Motor neuron (in vitro differentiated cells): ENCODE measurements around the gene ADARB1. TPM values are rescaled to one million over a fixed set of nuclear protein-coding genes. Genes with fewer than 3 reads are reported as not detected.
A peak's percentile ranks its signal among the peaks of the same experiment; 100 is the strongest.

Experiments
- ATAC-seq, 8 experiments: fragments of 200-7000 bp; cut with Tn5 transposase; replicated peaks in 6 of 8; 2 replicates each; pipeline ENCODE4 v1.8.0; 2021; ENCODE audit warnings: mild to moderate bottlenecking in 8 of 8, moderate library complexity in 8 of 8
- H3K27ac ChIP-seq, 2 donors: fragments of 250-450 bp; sonication (Bioruptor Pico); 2 replicates each; pipeline ENCODE4 v1.9.0; 2021; ENCODE audit warnings: antibody characterized with exemption in 2 of 2, mild to moderate bottlenecking in 2 of 2, moderate library complexity in 1 of 2
- H3K4me1 ChIP-seq, 2 donors: fragments of 250-450 bp; sonication (Bioruptor Pico); replicated peaks in 1 of 2; 2 replicates each; pipeline ENCODE4 v1.6.1; 2021; ENCODE audit warnings: antibody characterized with exemption in 2 of 2, mild to moderate bottlenecking in 2 of 2, moderate library complexity in 1 of 2
- H3K4me3 ChIP-seq, 5 donors: fragments of 250-450 bp; sonication (Bioruptor Pico); 2 replicates each; pipeline ENCODE4 v1.9.0; 2021; ENCODE audit warnings: antibody characterized with exemption in 5 of 5, mild to moderate bottlenecking in 5 of 5, moderate library complexity in 4 of 5
- WGBS, 10 experiments: fragments of 450-650 bp; shearing (Covaris generic); methylation state at CpG; one replicate each; pipeline ENCODE4 v1.0.0; 2022; 5-methylcytosine and 5-hydroxymethylcytosine counted together
- in situ Hi-C, 9 experiments: fragments of 400-800 bp; cut with MboI; loops; one replicate each; pipeline ENCODE4 v1.15.0; 2021; ENCODE audit warnings: low sequenced_read_pairs in 9 of 9, low pct_unique_long_range_greater_than_20kb in 2 of 9; ENCODE audit not compliant: unreplicated experiment in 9 of 9
- total RNA-seq, 8 experiments: library from RNA; unstranded; fragments of 300-600 nt; gene quantifications; 2 replicates each; pipeline versions ENCODE4 v1.2.3 to v1.2.4, GENCODE V29; 2022

The ADARB1 gene
- total RNA-seq, 8 experiments from 2014 or later, result 3.7 to 18.4 (median 8.2) TPM

GRCh38 chr21:45200031-45200430 lies 125.7 kb downstream of the ADARB1 start:
- Histone ChIP-seq H3K27ac (no peak overlapping the region), H3K4me3 (no peak overlapping the region), H3K4me1 (no peaks in the 10 kb centered on the region)
- ATAC-seq, result no peak
- in situ Hi-C loops, result no loop called here
- whole genome bisulfite sequencing, 10 experiments, result 100% methylated on average over 1 to 2 of the region's 8 CpGs; no CpG with 5 or more reads in 5 of the 10 experiments

- ATAC-seq, result no peak
- in situ Hi-C loops, result no loop called here
- WGBS, 10 experiments, result 80 to 95% (median 89%) methylated on average over 1 to 12 of the region's 16 CpGs; no CpG with 5 or more reads in 1 of the 10 experiments
Observed at GRCh38 chr21:45200581-45201296, 126.4 kb downstream of the ADARB1 start.

DNA sequence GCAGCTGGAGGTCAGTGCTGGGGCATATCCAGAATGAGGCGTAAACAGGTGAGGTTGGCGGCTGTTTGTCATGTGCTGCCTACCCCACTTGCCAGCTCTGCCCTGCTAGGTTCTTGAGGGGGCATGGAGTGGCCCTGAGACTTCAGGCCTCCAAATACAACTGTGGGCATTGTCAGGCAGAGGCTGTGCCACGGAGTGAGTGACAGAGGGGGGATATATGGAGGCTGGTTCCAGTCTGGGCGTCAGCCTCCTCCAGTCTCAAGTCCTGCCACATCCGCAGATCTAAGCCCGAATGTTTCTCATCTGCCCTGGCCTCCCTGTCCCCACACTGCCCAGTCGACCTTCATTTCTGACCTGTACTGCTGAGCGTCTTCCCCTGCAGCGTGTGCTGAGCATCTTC lies 128.0 kb downstream of the ADARB1 start:
- in situ Hi-C loops, result no loop called here
- ATAC-seq, result peak in 1 of 8 experiments; percentile 15

More at GRCh38 chr21:45200581-45201296, 126.4 kb downstream of the ADARB1 start:
- Histone ChIP-seq H3K4me3 (no peak overlapping the region), H3K4me1 (no peaks in the 10 kb centered on the region), H3K27ac (no peak overlapping the region)

GRCh38 chr21:45202889-45203288 lies 128.5 kb downstream of the ADARB1 start:
- ATAC-seq, result peak in 4 of 8 experiments; percentile 41 to 91 (median 84)
- in situ Hi-C loops, result no loop called here

More for the DNA sequence above, 128.0 kb downstream of the ADARB1 start:
- 60 to 100% (median 100%) methylated on average over 1 to 5 of the region's 9 CpGs; no CpG with 5 or more reads in 4 of the 10 experiments for WGBS, 10 experiments
- H3K27ac ChIP-seq, result no peak overlapping the region
- no peaks in the 10 kb centered on the region for H3K4me1 ChIP-seq
- H3K4me3 ChIP-seq, result no peak overlapping the region

DNA sequence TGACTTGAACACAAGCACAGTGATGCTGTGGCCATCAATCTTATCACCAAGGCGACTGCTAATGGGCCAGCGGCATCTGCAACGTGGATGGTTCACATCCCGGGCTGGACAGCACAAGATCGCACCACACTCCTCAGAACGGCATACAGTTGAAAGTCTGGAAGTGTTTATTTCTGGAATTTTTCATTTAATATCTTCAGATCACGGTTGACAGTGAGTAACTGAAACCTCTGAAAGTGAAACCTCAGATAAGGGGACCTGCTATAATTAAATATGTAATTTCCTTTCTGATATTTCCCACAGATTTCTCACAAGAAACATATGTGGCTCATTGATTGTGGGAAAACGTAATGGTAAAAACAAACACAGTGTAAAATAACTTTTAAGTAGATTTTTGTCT lies 129.6 kb downstream of the ADARB1 start:
- in situ Hi-C loops, result no loop called here
- no peak overlapping the region for H3K4me3 ChIP-seq
- no peaks in the 10 kb centered on the region for H3K4me1 ChIP-seq
- no peak for ATAC-seq
- H3K27ac ChIP-seq, result no peak overlapping the region
- WGBS, 10 experiments, result 15 to 100% (median 80%) methylated on average over 1 to 8 of the region's 8 CpGs; no CpG with 5 or more reads in 1 of the 10 experiments

More at GRCh38 chr21:45202889-45203288, 128.5 kb downstream of the ADARB1 start:
- H3K4me3 ChIP-seq, result no peak overlapping the region
- no peaks in the 10 kb centered on the region for H3K4me1 ChIP-seq
- WGBS, 10 experiments, result 86 to 100% (median 100%) methylated on average over 1 to 5 of the region's 16 CpGs; no CpG with 5 or more reads in 5 of the 10 experiments
- no peak overlapping the region for H3K27ac ChIP-seq

DNA sequence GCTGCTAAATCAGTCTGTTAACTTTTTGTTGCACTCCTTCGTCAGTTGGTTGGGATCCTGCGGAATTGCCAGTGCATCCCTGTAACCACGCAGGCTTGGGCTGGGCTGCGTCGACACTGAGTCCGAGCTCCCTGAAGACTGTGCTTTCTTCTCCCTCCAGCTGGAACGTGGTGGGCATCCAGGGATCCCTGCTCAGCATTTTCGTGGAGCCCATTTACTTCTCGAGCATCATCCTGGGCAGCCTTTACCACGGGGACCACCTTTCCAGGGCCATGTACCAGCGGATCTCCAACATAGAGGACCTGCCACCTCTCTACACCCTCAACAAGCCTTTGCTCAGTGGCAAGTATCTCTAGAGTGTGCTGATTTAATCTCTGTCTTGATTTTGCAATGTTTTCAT lies 130.0 kb downstream of the ADARB1 start:
- no peak for ATAC-seq
- Histone ChIP-seq H3K27ac (no peak overlapping the region), H3K4me1 (no peaks in the 10 kb centered on the region), H3K4me3 (no peak overlapping the region)
- in situ Hi-C loops, result no loop called here
- 51 to 93% (median 78%) methylated on average over 3 to 9 of the region's 11 CpGs; no CpG with 5 or more reads in 4 of the 10 experiments for WGBS, 10 experiments

- 66 to 100% (median 83%) methylated on average over 1 to 9 of the region's 9 CpGs; no CpG with 5 or more reads in 2 of the 10 experiments for WGBS, 10 experiments
- no peak for ATAC-seq
- H3K27ac ChIP-seq, result no peak overlapping the region
- H3K4me3 ChIP-seq, result no peak overlapping the region
- no peaks in the 10 kb centered on the region for H3K4me1 ChIP-seq
- in situ Hi-C loops, result no loop called here
Observed at GRCh38 chr21:45207839-45208626, 133.7 kb downstream of the ADARB1 start.

- WGBS, 10 experiments, result 61 to 100% (median 81%) methylated on average over 2 to 6 of the region's 6 CpGs; no CpG with 5 or more reads in 2 of the 10 experiments
- no peaks in the 10 kb centered on the region for H3K4me1 ChIP-seq
- in situ Hi-C loops, result no loop called here
- ATAC-seq, result no peak
- H3K4me3 ChIP-seq, result no peak overlapping the region
- no peak overlapping the region for H3K27ac ChIP-seq
Observed at GRCh38 chr21:45208627-45208951, 134.2 kb downstream of the ADARB1 start.

DNA sequence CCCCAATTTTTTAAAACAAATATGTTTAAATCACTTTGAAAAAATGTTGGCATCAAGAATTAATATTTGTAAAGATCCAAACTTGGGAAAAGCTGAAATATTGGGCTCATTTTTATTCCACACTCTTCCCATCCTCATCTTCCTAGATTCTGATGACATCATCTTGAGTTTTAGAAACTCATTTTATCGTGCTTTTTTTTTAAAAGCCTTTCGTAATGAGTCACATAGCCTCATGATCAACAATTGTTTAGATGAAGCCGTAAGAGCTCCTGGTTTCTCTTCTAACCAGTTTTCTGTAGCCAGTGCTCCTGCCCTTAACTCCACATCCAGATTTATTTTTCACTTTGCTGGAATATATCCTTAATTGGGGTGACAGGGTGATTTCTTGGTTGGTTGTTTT lies 134.7 kb downstream of the ADARB1 start:
- no peak overlapping the region for H3K4me3 ChIP-seq
- peak in 3 of 8 experiments; percentile 18 to 62 (median 23) for ATAC-seq
- in situ Hi-C loops, result no loop called here
- no peaks in the 10 kb centered on the region for H3K4me1 ChIP-seq
- WGBS, 10 experiments, result 11 to 100% (median 86%) methylated on average over 1 to 3 of the region's 3 CpGs
- no peak overlapping the region for H3K27ac ChIP-seq

GRCh38 chr21:45209685-45210284 lies 135.4 kb downstream of the ADARB1 start:
- no peak overlapping the region for H3K27ac ChIP-seq
- no peaks in the 10 kb centered on the region for H3K4me1 ChIP-seq
- WGBS, 10 experiments, result 100% methylated on average over 1 to 4 of the region's 8 CpGs; no CpG with 5 or more reads in 6 of the 10 experiments
- H3K4me3 ChIP-seq, result no peak overlapping the region
- ATAC-seq, result no peak
- in situ Hi-C loops, result no loop called here

DNA sequence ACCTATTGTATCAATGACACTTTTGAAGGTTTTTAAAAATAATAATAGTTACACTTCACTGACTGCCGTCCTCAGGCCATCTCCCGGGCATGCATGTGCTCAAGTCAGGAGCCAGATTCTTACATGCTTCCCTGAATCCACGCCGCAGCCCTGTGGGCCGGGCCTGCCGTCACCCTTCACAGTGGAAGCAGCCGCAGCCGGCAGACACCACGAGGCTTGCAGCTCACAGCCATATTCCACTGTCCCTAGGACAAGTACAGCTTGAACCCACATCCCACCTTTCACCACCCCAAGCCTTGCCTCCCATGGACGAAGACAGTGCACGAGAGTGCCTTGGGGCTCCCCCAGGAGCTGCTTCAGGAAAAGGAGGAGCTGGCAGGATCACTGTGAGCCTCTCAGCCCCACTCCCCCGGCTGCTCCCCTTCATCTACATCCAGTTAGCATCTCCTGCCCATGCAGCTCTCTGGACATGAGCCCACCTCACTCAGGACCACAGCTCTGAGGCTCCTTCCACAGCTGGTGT lies 136.1 kb downstream of the ADARB1 start:
- no peak for ATAC-seq
- in situ Hi-C loops, result no loop called here
- H3K4me3 ChIP-seq, result no peak overlapping the region
- WGBS, 10 experiments, result 70 to 100% (median 94%) methylated on average over 1 to 8 of the region's 12 CpGs; no CpG with 5 or more reads in 3 of the 10 experiments
- no peak overlapping the region for H3K27ac ChIP-seq
- no peaks in the 10 kb centered on the region for H3K4me1 ChIP-seq

DNA sequence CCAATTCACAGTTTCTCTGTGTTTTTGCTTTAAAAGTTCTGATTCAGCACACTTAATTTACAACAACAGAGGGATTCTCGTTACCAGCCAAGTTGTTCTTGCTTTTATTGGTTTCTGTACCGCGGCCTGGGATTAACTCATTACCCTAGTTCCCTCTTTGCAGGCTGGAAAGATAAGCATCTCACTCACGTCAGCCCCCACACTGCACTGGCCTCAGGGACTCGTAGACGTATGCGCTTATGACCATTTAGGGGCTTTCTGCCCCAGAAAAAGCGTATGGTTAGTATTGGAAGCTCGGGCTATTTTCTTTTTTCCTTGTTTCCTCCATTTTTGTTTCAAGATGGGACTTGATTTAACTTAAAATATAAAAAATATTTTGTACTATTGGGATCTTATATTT lies 137.3 kb downstream of the ADARB1 start:
- 60 to 94% (median 80%) methylated on average over 6 to 9 of the region's 9 CpGs for WGBS, 10 experiments
- in situ Hi-C loops, result no loop called here
- no peak for ATAC-seq
- H3K4me1 ChIP-seq, result no peaks in the 10 kb centered on the region
- H3K4me3 ChIP-seq, result no peak overlapping the region
- no peak overlapping the region for H3K27ac ChIP-seq

DNA sequence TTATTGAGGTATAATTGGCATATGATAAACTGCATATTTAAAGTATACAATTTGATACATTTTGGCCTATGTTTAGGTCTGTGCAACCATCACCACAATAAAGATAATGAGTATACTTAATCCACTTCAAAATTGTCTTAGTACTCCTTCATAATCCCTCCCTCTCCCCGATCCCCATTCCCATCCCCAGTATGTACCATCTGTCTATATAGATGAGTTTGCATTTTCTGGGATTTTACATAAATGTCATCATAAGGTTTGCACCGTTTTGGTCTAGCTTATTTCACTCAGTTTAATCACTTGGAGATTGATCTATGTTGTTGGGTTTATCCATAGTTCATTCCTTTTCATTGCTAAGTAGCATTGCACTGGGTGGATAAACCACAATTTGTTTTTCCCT lies 139.0 kb downstream of the ADARB1 start:
- H3K4me3 ChIP-seq, result no peak overlapping the region
- in situ Hi-C loops, result no loop called here
- WGBS, 10 experiments, result 69 to 100% (median 85%) methylated on average over 1 to 2 of the region's 2 CpGs; no CpG with 5 or more reads in 1 of the 10 experiments

More for the DNA sequence above, 139.0 kb downstream of the ADARB1 start:
- no peak for ATAC-seq
- Histone ChIP-seq H3K4me1 (no peaks in the 10 kb centered on the region), H3K27ac (no peak overlapping the region)
